Measurements from ENCODE around the gene DOCK6.
A peak's percentile ranks its signal among the peaks of the same experiment; 100 is the strongest.

DOCK6 gene

GRCh38 chr19:11284515-11284914 is 22.2 kb upstream of the DOCK6 start:
- Histone ChIP-seq H3K27ac (no peak overlapping the region), H3K4me3 (ENCODE audit: low read depth in 1 of 2, low read length in 1 of 2) (no peak overlapping the region), H3K4me1 (ENCODE audit: control insufficient read depth in 1 of 2, insufficient read depth in 1 of 2, low read depth in 1 of 2, low read length in 1 of 2) (peaks cover 6 to 10% of the 10 kb centered on the region in 2 experiments), H3K27me3 (peaks cover 60% of the 10 kb centered on the region), H3K36me3 (no peaks in the 10 kb centered on the region), H3K9me3 (no peaks in the 10 kb centered on the region)
- no peak for TF ChIP-seq CTCF (IDR thresholded peaks at IDR 0.05)

- H3K27me3 ChIP-seq: peaks cover 75% of the 10 kb centered on the region
- no peaks in the 10 kb centered on the region for H3K36me3 ChIP-seq
- H3K4me1 ChIP-seq (ENCODE audit: control insufficient read depth in 1 of 2, insufficient read depth in 1 of 2, low read depth in 1 of 2, low read length in 1 of 2): peaks cover 9 to 11% of the 10 kb centered on the region in 2 experiments
- no peak overlapping the region for H3K27ac ChIP-seq
- H3K9me3 ChIP-seq: no peaks in the 10 kb centered on the region
- TF ChIP-seq CTCF (IDR thresholded peaks at IDR 0.05): no peak
- H3K4me3 ChIP-seq (ENCODE audit: low read depth in 1 of 2, low read length in 1 of 2): no peak overlapping the region
Observed at GRCh38 chr19:11281356-11282049, 19.2 kb upstream of the DOCK6 start.

GRCh38 chr19:11279505-11280236 is 17.3 kb upstream of the DOCK6 start:
- TF ChIP-seq CTCF (IDR thresholded peaks at IDR 0.05): no peak
- Histone ChIP-seq H3K27ac (peak overlapping the region; percentile 51), H3K9me3 (no peaks in the 10 kb centered on the region), H3K4me1 (ENCODE audit: control insufficient read depth in 1 of 2, insufficient read depth in 1 of 2, low read depth in 1 of 2, low read length in 1 of 2) (peaks cover 9 to 11% of the 10 kb centered on the region in 2 experiments), H3K4me3 (ENCODE audit: low read depth in 1 of 2, low read length in 1 of 2) (peak overlapping the region; percentile 10 to 25), H3K27me3 (peaks cover 77% of the 10 kb centered on the region), H3K36me3 (no peaks in the 10 kb centered on the region)

GRCh38 chr19:11278670-11279069 is 16.3 kb upstream of the DOCK6 start:
- Histone ChIP-seq H3K27ac (no peak overlapping the region), H3K4me1 (ENCODE audit: control insufficient read depth in 1 of 2, insufficient read depth in 1 of 2, low read depth in 1 of 2, low read length in 1 of 2) (peaks cover 9 to 11% of the 10 kb centered on the region in 2 experiments), H3K36me3 (no peaks in the 10 kb centered on the region), H3K9me3 (no peaks in the 10 kb centered on the region), H3K4me3 (ENCODE audit: low read depth in 1 of 2, low read length in 1 of 2) (no peak overlapping the region), H3K27me3 (peaks cover 77% of the 10 kb centered on the region)
- no peak for TF ChIP-seq CTCF (IDR thresholded peaks at IDR 0.05)

GRCh38 chr19:11274533-11275086 is 12.3 kb upstream of the DOCK6 start:
- TF ChIP-seq CTCF (IDR thresholded peaks at IDR 0.05): no peak

More at GRCh38 chr19:11274533-11275086, 12.3 kb upstream of the DOCK6 start:
- no peaks in the 10 kb centered on the region for H3K36me3 ChIP-seq
- no peak overlapping the region for H3K4me3 ChIP-seq (ENCODE audit: low read depth in 1 of 2, low read length in 1 of 2)
- peaks cover 72% of the 10 kb centered on the region for H3K27me3 ChIP-seq
- H3K9me3 ChIP-seq: no peaks in the 10 kb centered on the region
- peaks cover 2 to 3% of the 10 kb centered on the region in 2 experiments for H3K4me1 ChIP-seq (ENCODE audit: control insufficient read depth in 1 of 2, insufficient read depth in 1 of 2, low read depth in 1 of 2, low read length in 1 of 2)
- no peak overlapping the region for H3K27ac ChIP-seq
